PFSK-1 (cell line): ENCODE measurements around the gene NR1H4.

Source experiments
- POLR2AphosphoS5 ChIP-seq: IDR thresholded peaks from 2 replicates; pipeline ENCODE4 v1.6.1; 2012; ENCODE audit warnings: low read depth, mild to moderate bottlenecking, control low read depth, low read length, moderate library complexity
- TAF1 ChIP-seq: IDR thresholded peaks from 2 replicates; pipeline ENCODE4 v1.6.1; 2012; ENCODE audit warnings: low read length, control low read depth, borderline replicate concordance; ENCODE audit not compliant: insufficient read depth
- TF ChIP-seq, protein P1 (sequence below), 2 experiments: IDR thresholded peaks; 2 replicates each; pipeline versions ENCODE4 v1.6.1 to v1.8.0; 2011 to 2012; ENCODE audit warnings: low read depth in 2 of 2, low read length in 2 of 2, control low read depth in 1 of 2, inconsistent platforms in 1 of 2, mild to moderate bottlenecking in 1 of 2, moderate library complexity in 1 of 2; ENCODE audit not compliant: insufficient read depth in 1 of 2

GRCh38 chr12:100493396-100494012 lies 19.8 kb downstream of the NR1H4 start:
- TF ChIP-seq POLR2AphosphoS5 (no peak), TAF1 (no peak)
- TF ChIP-seq, protein P1, sequence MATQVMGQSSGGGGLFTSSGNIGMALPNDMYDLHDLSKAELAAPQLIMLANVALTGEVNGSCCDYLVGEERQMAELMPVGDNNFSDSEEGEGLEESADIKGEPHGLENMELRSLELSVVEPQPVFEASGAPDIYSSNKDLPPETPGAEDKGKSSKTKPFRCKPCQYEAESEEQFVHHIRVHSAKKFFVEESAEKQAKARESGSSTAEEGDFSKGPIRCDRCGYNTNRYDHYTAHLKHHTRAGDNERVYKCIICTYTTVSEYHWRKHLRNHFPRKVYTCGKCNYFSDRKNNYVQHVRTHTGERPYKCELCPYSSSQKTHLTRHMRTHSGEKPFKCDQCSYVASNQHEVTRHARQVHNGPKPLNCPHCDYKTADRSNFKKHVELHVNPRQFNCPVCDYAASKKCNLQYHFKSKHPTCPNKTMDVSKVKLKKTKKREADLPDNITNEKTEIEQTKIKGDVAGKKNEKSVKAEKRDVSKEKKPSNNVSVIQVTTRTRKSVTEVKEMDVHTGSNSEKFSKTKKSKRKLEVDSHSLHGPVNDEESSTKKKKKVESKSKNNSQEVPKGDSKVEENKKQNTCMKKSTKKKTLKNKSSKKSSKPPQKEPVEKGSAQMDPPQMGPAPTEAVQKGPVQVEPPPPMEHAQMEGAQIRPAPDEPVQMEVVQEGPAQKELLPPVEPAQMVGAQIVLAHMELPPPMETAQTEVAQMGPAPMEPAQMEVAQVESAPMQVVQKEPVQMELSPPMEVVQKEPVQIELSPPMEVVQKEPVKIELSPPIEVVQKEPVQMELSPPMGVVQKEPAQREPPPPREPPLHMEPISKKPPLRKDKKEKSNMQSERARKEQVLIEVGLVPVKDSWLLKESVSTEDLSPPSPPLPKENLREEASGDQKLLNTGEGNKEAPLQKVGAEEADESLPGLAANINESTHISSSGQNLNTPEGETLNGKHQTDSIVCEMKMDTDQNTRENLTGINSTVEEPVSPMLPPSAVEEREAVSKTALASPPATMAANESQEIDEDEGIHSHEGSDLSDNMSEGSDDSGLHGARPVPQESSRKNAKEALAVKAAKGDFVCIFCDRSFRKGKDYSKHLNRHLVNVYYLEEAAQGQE (IDR thresholded peaks at IDR 0.05; ENCODE audit: insufficient read depth in 1 of 2, low read depth in 2 of 2, low read length in 2 of 2) = no peak
